NCI-H345 treated with DMSO at 0.1 percent for 48 hours (cell line): Measurements from ENCODE around the gene AATF.

ENCODE experiments used
- DNase-seq: peaks from one replicate; lab custom pipeline; 2025; ENCODE audit not compliant: unreplicated experiment; lab: John Stamatoyannopoulos, UW

AATF gene

DNA sequence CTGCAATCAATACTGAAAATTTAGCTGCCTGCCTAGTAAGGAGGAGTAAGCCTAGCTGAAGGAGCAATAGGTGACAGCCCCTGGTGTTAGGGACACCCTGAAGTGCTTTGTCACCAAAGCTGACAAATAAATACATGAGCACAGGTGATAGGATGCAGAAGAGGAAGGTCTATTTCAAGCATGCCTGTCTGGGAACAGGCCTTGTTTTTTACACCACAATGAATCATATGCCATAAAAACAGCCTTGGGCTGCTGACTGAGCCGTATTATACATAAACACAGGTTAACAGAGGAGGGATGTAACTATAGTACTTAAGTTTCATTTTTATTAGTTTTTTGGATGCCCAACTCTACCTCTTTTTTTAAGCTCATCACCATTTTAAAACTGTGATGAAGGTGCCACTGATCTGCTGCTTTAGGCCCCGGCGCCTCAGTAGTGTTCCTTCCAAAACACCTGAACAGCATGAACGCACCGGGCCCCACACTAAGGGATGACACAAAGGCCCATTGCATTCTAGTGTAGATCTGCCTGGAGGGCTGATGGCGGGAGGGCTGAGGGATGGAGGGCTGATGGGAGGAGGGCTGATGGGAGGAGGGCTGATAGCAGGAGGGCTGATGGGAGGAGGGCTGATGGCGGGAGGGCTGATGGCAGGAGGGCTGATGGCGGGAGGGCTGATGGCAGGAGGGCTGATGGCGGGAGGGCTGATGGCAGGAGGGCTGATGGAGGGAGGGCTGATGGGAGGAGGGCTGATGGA lies 150.3 kb downstream of the AATF start:
- DNase-seq = no peak

DNA sequence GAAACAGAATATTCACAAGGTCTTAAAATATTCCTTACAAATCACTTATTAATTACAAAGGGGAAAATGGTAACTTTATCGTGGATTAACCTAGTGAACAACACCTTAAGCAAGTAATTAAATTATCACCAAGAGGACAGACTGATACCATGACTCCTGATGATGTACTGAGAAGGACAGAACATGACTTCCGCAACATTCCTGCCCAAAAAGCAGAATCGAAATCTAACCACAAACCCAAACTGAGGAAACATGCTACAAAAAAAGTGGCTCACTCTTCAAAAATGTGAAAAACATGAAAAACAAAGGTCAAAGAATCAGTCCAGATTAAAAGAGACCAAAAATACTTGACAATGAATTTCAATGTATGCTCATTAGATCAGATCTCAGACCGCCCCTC lies 151.5 kb downstream of the AATF start:
- no peak for DNase-seq

DNA sequence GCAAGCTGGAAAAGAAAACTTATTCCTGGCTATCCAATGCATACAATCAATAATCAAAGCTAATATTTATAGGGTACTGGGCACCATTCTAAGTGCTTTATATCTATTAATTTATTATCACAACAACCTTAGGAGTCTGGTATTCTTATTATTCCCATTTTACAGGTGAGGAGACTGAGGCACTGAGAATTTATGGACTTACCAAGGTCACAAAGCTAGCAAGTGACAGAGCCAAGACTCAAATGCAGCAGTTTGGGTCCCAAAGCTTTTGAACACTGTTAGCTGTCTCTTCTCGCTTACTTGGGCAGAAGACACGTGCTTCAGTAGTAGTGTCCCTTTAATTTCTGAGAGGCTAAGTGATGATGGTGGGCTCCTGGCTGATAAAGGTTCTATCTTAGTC lies 152.6 kb downstream of the AATF start:
- DNase-seq = no peak

DNA sequence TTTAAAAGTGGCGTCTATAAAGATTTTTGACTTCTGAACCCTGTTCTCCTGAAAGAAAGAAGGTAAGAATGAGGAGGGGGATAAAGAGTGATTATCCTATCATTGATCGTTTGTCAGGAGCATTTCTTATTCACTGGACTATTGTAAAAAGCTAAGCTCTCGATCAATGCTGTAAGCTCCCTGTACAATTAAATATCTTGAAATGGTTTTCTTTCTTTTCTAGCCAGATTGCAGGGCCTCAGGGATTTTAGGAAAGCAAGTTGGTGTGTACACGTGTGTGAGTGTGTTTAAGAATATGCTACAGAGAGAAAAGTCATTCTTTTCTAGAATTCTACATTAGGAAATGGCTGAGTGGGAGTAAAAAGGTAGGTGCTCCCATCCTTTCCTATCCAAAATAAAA lies 154.5 kb downstream of the AATF start:
- DNase-seq = no peak

DNA sequence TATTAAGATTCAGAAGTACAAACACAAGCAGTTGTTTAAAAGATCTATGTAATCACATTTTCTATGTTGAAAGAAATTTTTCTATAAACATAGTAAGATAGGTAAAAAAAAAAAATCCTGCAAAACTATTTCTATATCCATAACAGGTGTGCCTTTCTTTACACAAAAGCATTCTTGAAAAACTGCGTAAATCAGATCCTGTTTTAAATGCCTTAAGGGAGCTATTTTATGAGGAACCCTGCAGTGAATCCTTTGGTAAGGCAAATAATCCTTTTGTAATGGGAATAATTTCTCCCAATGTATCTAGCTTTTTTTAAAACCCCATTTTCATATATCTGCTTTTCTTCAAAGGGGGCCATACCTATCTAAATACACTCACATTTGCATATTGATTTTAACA lies 157.3 kb downstream of the AATF start:
- no peak for DNase-seq
